HCT116 (cell line): ENCODE data around the gene PURB. TPM values are rescaled to one million over a fixed set of nuclear protein-coding genes. Genes with fewer than 3 reads are reported as not detected.

Source experiments
- ATAC-seq: fragments of 200-7000 bp; cut with Tn5 transposase; 2 replicates; pipeline ENCODE4 v1.9.1; 2020; ENCODE audit warnings: mild to moderate bottlenecking, moderate library complexity
- BruUV-seq: library from RNA; stranded (reverse); fragments of 400-500 nt; replicated peaks from 2 replicates; lab custom pipeline; 2021; lab: Mats Ljungman, UMichigan
- CTCF ChIA-PET: fragments of 300-600 bp; sonication (Branson Sonifier 250); formaldehyde crosslinking; loops from one replicate; lab custom pipeline; 2021; ENCODE audit warnings: antibody characterized with exemption; lab: Charles Lee
- POLR2A ChIA-PET: fragments of 300-600, 350-600 bp; sonication (Branson Sonifier 250); formaldehyde crosslinking; loops from one replicate; lab custom pipeline; 2021; ENCODE audit warnings: antibody characterized with exemption; lab: Charles Lee
- RAD21 ChIA-PET, 2 experiments: fragments of 300-600 bp; sonication (Branson Sonifier 250); formaldehyde crosslinking; loops; one replicate each; lab custom pipeline; 2023; ENCODE audit warnings: low total read pairs in 2 of 2; ENCODE audit not compliant: uncharacterized antibody in 2 of 2, unreplicated experiment in 2 of 2, low non-redundant PET in 1 of 2; lab: Charles Lee
- DNase-seq: peaks from one replicate; pipeline ENCODE4 v3.0.0-alpha.2; 2010; ENCODE audit warnings: low read depth, low spot score
- H2AFZ ChIP-seq: fragments of 200-600 bp; shearing (Covaris generic), sonication (generic); 2 replicates; pipeline ENCODE4 v1.6.1; 2017; ENCODE audit warnings: low read depth, mixed run types, mixed read lengths, antibody characterized with exemption, low read length; ENCODE audit not compliant: poor library complexity, severe bottlenecking
- H3K27ac ChIP-seq: 2 replicates; pipeline ENCODE4 v1.5.1; 2012; ENCODE audit warnings: low read depth, low read length
- H3K27me3 ChIP-seq: fragments of 200-600 bp; sonication (generic); 2 replicates; pipeline ENCODE4 v1.6.1; 2016; ENCODE audit warnings: mixed run types, low read length, mixed read lengths; ENCODE audit not compliant: insufficient read depth
- H3K36me3 ChIP-seq, 2 experiments: fragments of 200-500 bp in 1 of 2; fragments of 200-600 bp in 1 of 2; sonication (Bioruptor generic) in 1 of 2; sonication (generic) in 1 of 2; 2 replicates each; pipeline versions ENCODE4 v1.5.1 to v1.6.1; 2014 to 2016; ENCODE audit warnings: low read length in 2 of 2, inconsistent platforms in 1 of 2, mixed read lengths in 1 of 2, mixed run types in 1 of 2; ENCODE audit not compliant: insufficient read depth in 2 of 2, control insufficient read depth in 1 of 2
- H3K4me1 ChIP-seq, 2 experiments: fragments of 200-600 bp in 1 of 2; sonication (generic) in 1 of 2; 2 replicates each; pipeline versions ENCODE4 v1.5.1 to v1.6.1; 2012 to 2017; ENCODE audit warnings: low read length in 2 of 2, inconsistent platforms in 1 of 2, mild to moderate bottlenecking in 1 of 2, mixed read lengths in 1 of 2, mixed run types in 1 of 2, moderate library complexity in 1 of 2; ENCODE audit not compliant: insufficient read depth in 2 of 2, control insufficient read depth in 1 of 2
- H3K4me2 ChIP-seq: fragments of 200-600 bp; sonication (generic); 2 replicates; pipeline ENCODE4 v1.6.1; 2017; ENCODE audit warnings: mixed run types, low read length, mixed read lengths
- H3K4me3 ChIP-seq, 2 experiments: fragments of 200-600 bp in 1 of 2; sonication (generic) in 1 of 2; replicated peaks in 1 of 2; 2 replicates each; pipeline ENCODE4 v1.5.1; 2011 to 2016; ENCODE audit warnings: low read length in 2 of 2, control low read depth in 1 of 2, low read depth in 1 of 2, mild to moderate bottlenecking in 1 of 2, mixed read lengths in 1 of 2, mixed run types in 1 of 2
- H3K79me2 ChIP-seq: fragments of 200-600 bp; sonication (generic); 2 replicates; pipeline ENCODE4 v1.6.1; 2017; ENCODE audit warnings: mild to moderate bottlenecking, mixed run types, low read length, moderate library complexity, mixed read lengths; ENCODE audit not compliant: insufficient read depth
- H3K9ac ChIP-seq: fragments of 200-600 bp; sonication (generic); 2 replicates; pipeline ENCODE4 v1.6.1; 2016; ENCODE audit warnings: low read length, mixed read lengths
- H3K9me2 ChIP-seq: fragments of 200-600 bp; sonication (generic), shearing (Covaris generic); 2 replicates; pipeline ENCODE4 v1.6.1; 2017; ENCODE audit warnings: mixed run types, mild to moderate bottlenecking, moderate library complexity; ENCODE audit not compliant: insufficient read depth
- H3K9me3 ChIP-seq, 2 experiments: fragments of 200-500 bp in 1 of 2; fragments of 200-600 bp in 1 of 2; sonication (Bioruptor generic) in 1 of 2; sonication (generic) in 1 of 2; 2 replicates each; pipeline ENCODE4 v1.6.1; 2014 to 2017; ENCODE audit warnings: low read length in 2 of 2, mixed read lengths in 2 of 2, inconsistent platforms in 1 of 2, low read depth in 1 of 2, mild to moderate bottlenecking in 1 of 2, mixed run types in 1 of 2, moderate library complexity in 1 of 2; ENCODE audit not compliant: control insufficient read depth in 1 of 2, insufficient read depth in 1 of 2
- H4K20me1 ChIP-seq: fragments of 200-600 bp; sonication (generic), shearing (Covaris generic); 2 replicates; pipeline ENCODE4 v1.6.1; 2017; ENCODE audit warnings: mixed run types, mild to moderate bottlenecking, moderate library complexity; ENCODE audit not compliant: insufficient read depth
- CBX3 ChIP-seq: IDR thresholded peaks from 2 replicates; pipeline ENCODE4 v1.6.1; 2012; ENCODE audit warnings: low read depth
- CEBPB ChIP-seq: IDR thresholded peaks from 2 replicates; pipeline ENCODE4 v1.6.1; 2012; ENCODE audit warnings: low read depth
- EGR1 ChIP-seq: IDR thresholded peaks from 2 replicates; pipeline ENCODE4 v1.6.1; 2012; ENCODE audit warnings: low read depth
- ELF1 ChIP-seq: IDR thresholded peaks from 2 replicates; pipeline ENCODE4 v1.6.1; 2012; ENCODE audit warnings: low read depth, borderline replicate concordance
- EZH2 ChIP-seq: fragments of 200-600 bp; sonication (generic); IDR thresholded peaks from 2 replicates; pipeline ENCODE4 v1.6.1; 2017; ENCODE audit warnings: antibody characterized with exemption, mixed run types
- EZH2phosphoT487 ChIP-seq: fragments of 200-600 bp; IDR thresholded peaks from 2 replicates; pipeline ENCODE4 v1.6.1; 2018; ENCODE audit warnings: antibody characterized with exemption, borderline replicate concordance
- FOSL1 ChIP-seq: IDR thresholded peaks from 2 replicates; pipeline ENCODE4 v1.6.1; 2012; ENCODE audit warnings: low read depth
- JUND ChIP-seq: IDR thresholded peaks from 2 replicates; pipeline ENCODE4 v1.6.1; 2012
- MAX ChIP-seq: IDR thresholded peaks from 2 replicates; pipeline ENCODE4 v1.6.1; 2012
- POLR2A ChIP-seq: IDR thresholded peaks from 2 replicates; pipeline ENCODE4 v1.7.0; 2011; ENCODE audit warnings: borderline replicate concordance; ENCODE audit not compliant: insufficient read depth, insufficient read length; ENCODE audit errors: extremely low read depth
- POLR2AphosphoS5 ChIP-seq: IDR thresholded peaks from 2 replicates; pipeline ENCODE4 v1.6.1; 2011; ENCODE audit warnings: mild to moderate bottlenecking, low read depth, low read length, moderate library complexity
- REST ChIP-seq: IDR thresholded peaks from 2 replicates; pipeline ENCODE4 v1.6.1; 2012; ENCODE audit warnings: low read depth
- SIN3A ChIP-seq: IDR thresholded peaks from 2 replicates; pipeline ENCODE4 v1.6.1; 2012; ENCODE audit warnings: low read depth
- SP1 ChIP-seq: IDR thresholded peaks from 2 replicates; pipeline ENCODE4 v1.6.1; 2012; ENCODE audit warnings: low read depth
- SRF ChIP-seq: IDR thresholded peaks from 2 replicates; pipeline ENCODE4 v1.6.1; 2012; ENCODE audit warnings: low read depth
- ZBTB33 ChIP-seq: IDR thresholded peaks from 2 replicates; pipeline ENCODE4 v1.6.1; 2011; ENCODE audit warnings: mild to moderate bottlenecking, low read length, moderate library complexity; ENCODE audit not compliant: insufficient replicate concordance; ENCODE audit errors: extremely low read depth
- ZFX ChIP-seq: fragments of 450-650 bp; IDR thresholded peaks from 2 replicates; pipeline ENCODE4 v1.6.1; 2017
- ZNF274 ChIP-seq: fragments of 200-500 bp; sonication (Bioruptor generic); IDR thresholded peaks from 2 replicates; pipeline ENCODE4 v1.6.1; 2014; ENCODE audit warnings: mild to moderate bottlenecking, low read depth, low read length, inconsistent platforms
- intact Hi-C: fragments of 100-400 bp; cut with micrococcal nuclease; formaldehyde crosslinking; loops from 2 replicates; pipeline ENCODE4 v1.10.0; 2022
- total RNA-seq: library from RNA; stranded (reverse); gene quantifications from one replicate; pipeline ENCODE4 v1.2.1, GENCODE V29; 2021; ENCODE audit not compliant: unreplicated experiment

PURB gene
- total RNA-seq, 1 experiment from 2014 or later: 13.2 TPM

GRCh38 chr7:44905002-44905635 is 19.8 kb upstream of the PURB start:
- no peaks in the 10 kb centered on the region for H3K79me2 ChIP-seq
- ChIA-PET CTCF (no interaction called here), RAD21 (no interaction called here), POLR2A (interaction anchor here (1.6 kb wide), 1 partner anchor 19 kb away, joined by 3 read pairs; no protein-coding TSS in a partner anchor)
- H3K27ac ChIP-seq: no peak overlapping the region
- no peak overlapping the region for H3K9ac ChIP-seq
- intact Hi-C loops: no loop called here
- H3K9me3 ChIP-seq: no peaks in the 10 kb centered on the region
- no peaks in the 10 kb centered on the region for H3K9me2 ChIP-seq
- no peak for ATAC-seq
- TF ChIP-seq EZH2phosphoT487 (no peak), ELF1 (no peak), POLR2AphosphoS5 (no peak), REST (no peak), SRF (no peak), ZBTB33 (no peak), EZH2 (no peak), CEBPB (no peak), ZFX (no peak), EGR1 (no peak), SIN3A (no peak), MAX (no peak), ZNF274 (no peak), SP1 (no peak), JUND (no peak), FOSL1 (no peak), CBX3 (no peak), POLR2A (no peak)
- H3K27me3 ChIP-seq: no peaks in the 10 kb centered on the region
- no peak overlapping the region for H2AFZ ChIP-seq
- H4K20me1 ChIP-seq: no peaks in the 10 kb centered on the region
- DNase-seq: no peak
- no peaks in the 10 kb centered on the region for H3K36me3 ChIP-seq
- no TSS peak for BruUV-seq
- no peak overlapping the region for H3K4me2 ChIP-seq
- H3K4me3 ChIP-seq: no peak overlapping the region
- no peaks in the 10 kb centered on the region for H3K4me1 ChIP-seq
